ENCODE measurements around the gene AUTS2. TPM values are rescaled to one million over a fixed set of nuclear protein-coding genes. Genes with fewer than 3 reads are reported as not detected.
"Not testable (repeated sequence)": the region's sequence is repeated elsewhere in the genome, so short reads cannot be mapped to it uniquely, and the experiment has no call there.

The AUTS2 gene
- total RNA-seq, 1 experiment from 2014 or later = 7.4 TPM

DNA sequence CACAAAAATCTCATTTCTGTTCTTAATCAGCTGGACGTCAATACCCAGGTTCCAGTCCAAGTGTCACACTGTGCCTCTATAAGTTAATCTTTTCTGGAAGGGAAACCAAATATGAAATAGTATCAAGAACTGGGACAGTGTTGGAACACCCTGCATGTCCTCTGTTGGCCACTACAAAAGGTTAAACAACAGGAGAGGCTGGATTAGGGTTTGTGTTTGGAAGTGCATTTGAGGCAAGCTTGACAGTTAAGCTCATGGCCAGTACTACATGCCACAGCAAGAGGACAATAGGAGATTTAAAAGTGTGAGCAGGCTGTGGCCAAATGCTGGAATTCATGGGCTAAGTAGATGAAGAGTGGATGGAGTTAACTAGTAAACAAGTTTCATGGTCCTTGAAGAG, 751.5 kb downstream of the AUTS2 start:
- DNase-seq (ENCODE audit: extremely low read depth, low read depth) = no peak

DNA sequence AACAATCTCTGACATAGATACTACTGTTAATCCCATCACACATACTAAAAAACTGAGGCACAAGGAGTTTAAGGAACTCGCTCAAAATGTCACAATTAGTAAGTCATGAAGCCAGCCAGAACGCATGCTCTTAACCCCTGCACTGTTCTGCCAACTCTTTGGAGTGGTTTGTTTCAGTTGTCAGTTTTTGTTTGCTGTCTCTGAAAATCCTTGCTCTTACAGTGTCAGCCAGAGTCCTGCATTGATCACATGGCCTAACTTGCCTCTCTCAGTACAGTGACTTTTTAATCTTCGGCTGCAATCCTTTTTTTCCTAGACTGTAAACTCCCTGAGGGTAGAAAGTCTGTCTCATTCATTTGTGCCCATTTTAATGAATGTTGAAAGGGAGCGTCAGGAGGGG, 753.8 kb downstream of the AUTS2 start:
- no peak for DNase-seq (ENCODE audit: extremely low read depth, low read depth)

DNA sequence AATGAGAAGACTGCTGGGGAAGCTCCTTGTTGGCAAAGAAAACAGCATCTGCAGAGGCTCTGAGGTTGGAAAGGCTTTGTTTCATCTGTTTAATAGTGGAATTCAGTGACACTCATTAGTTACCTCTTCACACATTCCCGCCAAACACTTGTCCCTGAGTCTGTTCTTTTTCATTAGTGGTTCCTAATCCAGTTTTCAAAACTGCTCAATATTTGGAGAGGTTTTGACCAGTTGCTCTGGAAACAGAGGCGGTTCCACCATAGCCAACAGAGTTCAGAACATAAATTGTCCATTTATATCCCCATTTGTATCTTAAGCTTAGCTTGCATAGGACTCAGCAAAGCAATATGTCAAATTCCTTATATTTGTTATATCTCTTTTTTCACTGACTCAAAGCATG, 754.6 kb downstream of the AUTS2 start:
- no peak for DNase-seq (ENCODE audit: extremely low read depth, low read depth)

DNA sequence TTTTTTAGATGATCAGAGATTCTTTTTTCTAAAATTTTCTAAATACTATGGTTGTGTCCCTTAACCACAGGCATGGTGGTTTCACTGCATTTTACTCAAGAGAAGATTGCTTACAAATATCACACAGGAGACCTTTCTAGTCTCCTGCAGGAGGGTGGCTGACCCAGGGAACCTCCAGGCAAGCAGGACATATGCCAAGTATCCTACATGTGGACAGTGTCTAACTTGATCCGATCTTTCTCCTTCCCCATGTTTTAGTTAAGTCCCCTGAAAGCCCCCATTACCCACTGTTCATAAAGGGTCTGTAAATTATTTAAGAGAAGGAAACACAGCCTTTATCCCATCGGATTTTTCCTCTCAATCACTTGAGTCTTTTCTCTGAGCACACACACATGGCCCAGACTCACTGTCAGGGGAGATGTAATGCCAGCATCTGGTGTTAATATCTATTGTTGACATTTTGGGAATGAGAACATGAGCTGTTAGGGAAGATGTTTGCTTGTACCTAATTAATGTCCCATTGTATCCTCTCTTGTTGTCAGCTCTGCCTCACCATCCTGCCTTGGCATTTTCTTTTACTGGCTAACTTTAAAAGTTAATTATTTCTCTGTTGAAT, 755.2 kb downstream of the AUTS2 start:
- no peak for DNase-seq (ENCODE audit: extremely low read depth, low read depth)

DNA sequence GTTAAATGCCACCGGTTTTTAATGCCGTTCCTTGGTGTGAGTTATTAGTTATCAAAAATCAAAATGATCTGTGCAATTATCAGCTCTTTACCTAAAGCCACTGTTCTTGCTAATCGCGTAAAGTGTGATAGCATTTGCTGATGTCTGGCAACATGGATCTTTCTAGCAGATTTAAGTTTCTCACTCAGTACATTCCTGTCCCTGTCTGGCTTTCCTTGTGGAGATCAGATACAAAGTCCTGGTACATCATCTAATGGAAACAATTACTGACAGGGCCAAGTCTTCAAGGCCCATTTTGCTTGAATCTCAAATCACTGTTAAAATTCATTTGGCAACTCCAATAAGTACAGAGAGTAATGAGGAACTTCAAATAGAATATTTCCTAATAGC, 755.7 kb downstream of the AUTS2 start:
- DNase-seq (ENCODE audit: extremely low read depth, low read depth) = no peak

DNA sequence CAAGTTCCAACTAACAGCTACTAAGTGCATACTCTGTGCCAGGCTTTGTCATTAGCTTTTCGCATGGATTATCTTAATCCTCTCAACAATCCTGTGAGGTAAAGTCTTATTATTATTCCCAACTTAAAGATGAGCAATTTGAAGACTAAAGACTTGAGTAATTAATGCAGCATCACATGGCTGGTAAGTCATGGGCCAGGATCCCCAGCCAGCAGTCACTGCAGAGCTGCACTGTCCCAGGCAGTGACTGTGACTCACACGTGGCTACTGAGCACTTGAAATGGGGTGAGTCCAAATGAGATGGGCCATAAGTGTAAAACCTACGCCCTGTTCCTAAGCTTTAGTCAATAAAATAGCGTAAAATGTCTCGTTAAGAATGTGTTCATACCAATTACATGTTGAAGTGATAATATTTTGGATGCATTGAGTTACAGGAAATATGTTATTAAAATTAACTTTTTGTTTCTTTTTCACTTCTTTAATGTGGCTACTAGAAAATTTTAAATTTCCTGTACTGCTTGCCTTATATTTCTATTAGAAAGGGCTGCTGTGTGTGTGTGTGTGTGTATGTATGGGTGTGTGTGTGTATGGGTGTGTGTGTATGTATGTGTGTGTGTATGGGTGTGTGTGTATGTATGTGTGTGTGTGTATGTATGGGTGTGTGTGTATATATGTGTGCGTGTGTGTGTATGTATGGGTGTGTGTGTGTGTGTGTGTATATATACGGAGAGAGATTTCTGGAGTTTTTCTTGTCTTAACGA, 756.3 kb downstream of the AUTS2 start:
- no peak for DNase-seq (ENCODE audit: extremely low read depth, low read depth)

DNA sequence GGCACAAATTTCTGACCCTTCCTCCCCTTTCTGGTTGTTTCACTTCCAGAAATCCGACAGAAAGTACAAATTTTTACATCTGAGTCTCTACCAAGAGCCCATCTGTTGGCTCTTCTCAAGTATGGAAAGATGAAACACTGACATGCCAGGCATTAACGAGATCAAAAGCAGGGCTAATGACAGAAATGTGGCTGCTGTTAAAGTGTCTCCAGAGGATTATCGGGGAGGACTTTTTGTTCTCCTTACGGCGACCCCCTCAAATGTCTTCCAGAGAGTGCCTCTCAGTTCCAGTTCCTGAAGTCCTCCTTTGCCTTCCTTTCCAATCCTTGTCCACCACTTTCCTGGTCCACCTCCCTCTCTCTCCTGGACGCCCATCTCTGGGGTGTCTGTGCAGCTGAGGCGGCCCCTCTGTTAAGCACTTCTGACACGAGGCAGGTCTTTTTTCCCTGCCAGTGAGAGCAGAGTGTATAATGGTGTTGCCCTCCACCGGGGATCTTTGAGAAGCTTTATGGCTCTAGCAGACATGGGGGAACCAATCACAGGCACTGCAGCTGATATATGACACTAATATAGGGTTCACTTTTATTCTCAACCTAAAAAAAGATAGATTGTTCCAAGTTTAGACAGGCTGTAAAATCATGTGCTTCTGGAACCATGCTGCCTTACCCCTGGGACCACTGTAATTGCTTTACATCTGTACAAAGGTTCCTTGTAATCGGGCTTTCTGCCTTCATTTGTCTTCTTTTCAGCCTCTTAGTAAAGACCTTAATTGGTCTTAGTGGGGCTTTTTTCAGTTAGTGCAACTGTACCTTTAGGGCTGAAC, 757.1 kb downstream of the AUTS2 start:
- DNase-seq (ENCODE audit: extremely low read depth, low read depth) = no peak

DNA sequence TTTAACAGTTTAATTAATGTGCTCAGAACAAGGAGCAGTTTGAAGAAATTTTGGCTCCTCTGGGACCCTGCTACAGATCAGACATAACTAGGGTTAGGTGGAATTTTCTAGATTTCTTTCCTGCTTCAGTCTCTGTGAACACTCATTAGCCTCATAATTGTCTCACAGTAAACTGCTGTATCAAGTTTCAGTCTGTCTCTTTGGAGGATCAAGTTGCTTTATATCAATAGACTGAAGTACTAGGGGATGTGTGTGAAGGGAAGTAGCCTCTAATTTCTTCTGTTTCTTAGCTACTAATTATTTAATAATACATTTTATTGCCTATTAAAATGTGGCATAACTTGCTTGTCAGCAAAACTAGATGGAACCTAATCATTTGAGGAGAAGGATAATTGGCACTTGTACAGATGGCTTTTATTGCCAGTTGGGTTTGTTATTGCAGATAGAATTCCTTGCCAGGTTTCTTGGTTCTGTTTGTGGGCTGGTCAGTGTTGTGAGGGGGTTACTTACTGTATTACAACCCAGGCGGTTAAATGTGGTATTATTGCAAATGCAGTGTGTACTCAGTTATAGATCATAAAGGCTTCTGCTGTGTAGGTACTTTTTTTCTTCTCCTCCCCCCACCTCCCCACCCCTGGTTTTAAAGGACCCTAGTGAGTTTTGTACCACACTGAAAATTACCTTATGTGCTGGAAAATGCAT, 758.0 kb downstream of the AUTS2 start:
- no peak for DNase-seq (ENCODE audit: extremely low read depth, low read depth)

DNA sequence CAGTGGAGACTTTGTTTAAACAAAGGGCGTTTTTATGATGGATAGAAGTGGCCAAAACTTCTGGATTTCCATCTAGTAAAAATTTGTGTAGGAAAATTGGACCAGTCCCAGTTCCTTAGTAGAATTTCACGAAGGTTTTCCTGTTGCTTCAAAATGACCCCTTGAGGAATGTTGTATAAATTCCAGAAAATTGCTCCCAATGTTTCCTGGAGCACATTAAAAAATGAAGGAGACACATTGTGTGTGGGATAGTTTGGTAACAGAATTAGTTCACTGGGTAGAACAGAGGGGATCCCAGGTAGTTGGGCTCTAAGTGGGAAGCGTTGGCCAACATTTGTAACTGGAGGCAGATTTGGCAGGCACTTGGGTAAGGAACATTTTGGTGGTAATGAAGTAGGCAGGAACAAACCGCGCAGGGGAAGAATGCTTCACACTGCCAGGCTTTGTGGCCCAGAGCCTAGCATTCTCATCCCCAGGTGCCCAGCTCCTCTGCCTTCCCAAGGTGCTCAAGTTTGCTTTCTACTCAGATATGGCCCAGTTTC, 758.6 kb downstream of the AUTS2 start:
- no peak for DNase-seq (ENCODE audit: extremely low read depth, low read depth)

DNA sequence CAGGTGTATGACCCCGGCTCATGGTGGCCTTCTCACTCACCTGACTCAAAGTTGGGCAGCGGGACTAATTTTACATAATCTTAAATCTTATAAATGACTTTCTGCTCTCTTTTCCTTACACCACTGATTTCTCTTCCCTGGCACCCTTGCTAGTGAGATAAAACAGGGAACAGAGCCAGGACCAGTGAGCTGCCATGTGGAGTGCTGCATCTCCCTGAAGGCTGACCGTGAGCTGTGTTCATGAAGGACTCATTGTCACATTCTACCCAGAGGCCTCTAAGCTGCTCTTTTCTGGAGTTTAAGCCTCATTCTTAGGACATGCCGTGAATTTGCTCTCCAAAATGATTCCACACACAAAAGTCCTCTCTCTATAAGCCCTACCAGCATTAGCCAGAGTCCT, 762.3 kb downstream of the AUTS2 start:
- no peak for DNase-seq (ENCODE audit: extremely low read depth, low read depth)

DNA sequence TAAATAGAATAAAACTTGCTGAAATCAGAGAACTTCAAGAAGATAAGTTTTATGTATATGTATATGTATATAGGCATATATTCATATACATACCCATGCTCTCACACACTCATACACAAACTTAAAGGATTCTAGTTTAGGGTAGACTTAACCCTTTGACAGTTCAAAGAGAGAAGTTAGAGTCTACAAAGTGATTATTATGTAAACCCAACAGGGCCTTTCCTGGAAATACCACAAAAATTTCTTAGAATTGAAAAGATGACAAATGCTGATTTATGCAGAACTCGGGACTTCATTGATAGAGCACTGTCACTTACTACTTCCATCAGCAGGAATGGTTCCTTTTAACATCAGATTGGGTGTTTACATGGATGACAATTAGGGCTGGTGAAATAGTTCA, 763.5 kb downstream of the AUTS2 start:
- DNase-seq (ENCODE audit: extremely low read depth, low read depth) = no peak

DNA sequence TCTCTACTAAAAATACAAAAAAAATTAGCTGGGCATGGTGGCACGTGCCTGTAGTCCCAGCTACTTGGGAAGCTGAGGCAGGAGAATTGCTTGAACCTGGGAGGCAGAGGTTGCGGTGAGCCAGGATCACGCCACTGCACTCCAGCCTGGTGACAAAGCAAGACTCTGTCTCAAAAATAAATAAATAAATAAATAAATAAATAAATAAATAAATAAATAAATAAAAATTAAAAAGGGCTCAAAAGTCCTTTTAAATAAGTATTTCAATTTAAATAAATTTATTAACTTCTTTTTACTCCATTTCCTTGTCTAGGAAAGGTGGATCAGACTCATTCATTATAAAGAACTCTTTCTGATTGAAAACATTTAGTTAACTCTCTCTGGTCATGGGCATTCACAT, 766.1 kb downstream of the AUTS2 start:
- not testable (repeated sequence) for DNase-seq (ENCODE audit: extremely low read depth, low read depth)

DNA sequence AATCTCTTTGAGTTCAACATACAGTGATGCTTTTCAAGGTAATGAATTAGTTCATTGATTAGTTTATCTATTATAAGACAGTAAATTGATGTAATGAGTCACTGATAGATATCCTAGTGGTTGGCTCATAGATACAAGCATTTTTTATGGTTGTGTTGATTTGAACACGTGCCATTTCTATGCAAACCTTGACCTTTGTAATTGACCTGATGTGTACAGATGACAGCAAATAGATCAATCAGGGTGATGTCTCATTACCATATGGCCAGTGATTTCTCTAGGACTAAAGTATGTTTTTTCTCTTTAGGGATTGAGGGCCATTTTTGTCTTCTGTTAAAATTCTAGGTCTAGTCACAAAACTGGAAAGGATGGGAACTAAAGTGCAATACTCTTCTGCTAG, 773.4 kb downstream of the AUTS2 start:
- DNase-seq (ENCODE audit: extremely low read depth, low read depth) = no peak

DNA sequence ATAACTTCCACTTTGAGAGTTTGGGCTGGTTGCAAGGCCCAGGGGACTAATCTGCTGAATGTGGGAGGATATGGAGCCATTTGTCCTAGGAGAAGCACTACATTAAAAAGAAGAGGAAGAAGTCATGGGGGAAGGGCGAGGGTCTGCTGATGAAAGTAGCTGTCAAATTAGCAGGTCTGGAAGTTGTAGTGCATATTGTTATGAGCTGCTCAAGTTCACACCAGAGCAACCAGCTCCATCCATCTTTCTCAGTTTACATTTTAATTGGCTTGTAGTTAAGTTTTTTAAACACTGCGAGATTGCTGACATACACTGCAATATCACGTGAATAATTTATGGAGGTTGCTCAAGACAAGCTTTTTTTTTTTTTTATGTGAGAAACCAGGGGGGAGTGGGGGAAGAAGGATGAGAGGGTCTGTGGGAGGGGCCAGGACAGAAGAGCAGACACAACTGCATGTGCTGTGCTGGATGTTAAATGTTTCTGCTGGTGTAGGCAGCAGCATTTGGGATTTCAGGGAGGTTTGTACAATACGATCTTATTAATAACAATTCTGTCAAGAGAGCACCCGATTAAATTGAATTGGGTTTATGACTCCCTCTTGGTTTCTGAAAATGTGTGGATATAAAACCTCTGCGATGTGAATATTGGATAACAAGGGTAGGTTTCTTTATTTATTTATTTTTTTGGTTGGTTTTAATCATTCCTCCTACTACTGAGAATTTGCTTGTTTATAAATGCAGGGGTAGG, 774.7 kb downstream of the AUTS2 start:
- DNase-seq (ENCODE audit: extremely low read depth, low read depth) = no peak

DNA sequence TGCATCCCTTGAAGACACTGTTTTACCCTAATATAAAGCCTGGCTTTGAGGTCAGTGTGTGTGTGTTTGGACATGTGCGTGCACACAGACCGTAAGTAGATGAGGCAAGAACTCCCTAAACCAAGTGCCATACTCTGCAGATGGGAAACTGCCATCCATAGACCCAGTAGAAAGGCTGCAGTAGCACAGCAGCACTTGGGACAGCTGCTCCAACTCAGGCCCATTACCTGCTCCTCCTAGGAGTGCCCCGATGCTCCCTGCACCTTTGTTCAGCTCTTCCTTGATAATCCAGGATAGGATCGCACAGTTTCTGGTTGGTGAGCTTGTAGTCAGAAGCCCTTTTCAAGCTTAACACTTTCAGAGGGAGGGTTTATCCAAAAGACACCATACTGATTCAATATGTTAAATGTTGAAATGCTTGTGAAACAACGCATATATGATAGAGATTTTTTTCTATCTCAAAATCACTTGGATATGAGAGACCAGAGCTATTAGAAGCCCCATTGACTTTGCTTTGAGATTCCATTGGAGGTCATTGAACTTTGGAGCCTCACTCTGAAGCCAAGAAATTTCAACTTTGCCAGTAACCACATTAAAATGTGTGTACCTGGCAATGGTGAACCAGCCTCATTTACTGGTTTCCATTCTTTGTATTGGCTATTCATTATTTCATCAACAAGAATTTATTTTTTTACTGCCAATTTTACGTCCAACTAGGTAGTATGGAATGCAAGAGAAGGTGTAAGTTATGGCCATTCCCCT, 776.7 kb downstream of the AUTS2 start:
- no peak for DNase-seq (ENCODE audit: extremely low read depth, low read depth)

DNA sequence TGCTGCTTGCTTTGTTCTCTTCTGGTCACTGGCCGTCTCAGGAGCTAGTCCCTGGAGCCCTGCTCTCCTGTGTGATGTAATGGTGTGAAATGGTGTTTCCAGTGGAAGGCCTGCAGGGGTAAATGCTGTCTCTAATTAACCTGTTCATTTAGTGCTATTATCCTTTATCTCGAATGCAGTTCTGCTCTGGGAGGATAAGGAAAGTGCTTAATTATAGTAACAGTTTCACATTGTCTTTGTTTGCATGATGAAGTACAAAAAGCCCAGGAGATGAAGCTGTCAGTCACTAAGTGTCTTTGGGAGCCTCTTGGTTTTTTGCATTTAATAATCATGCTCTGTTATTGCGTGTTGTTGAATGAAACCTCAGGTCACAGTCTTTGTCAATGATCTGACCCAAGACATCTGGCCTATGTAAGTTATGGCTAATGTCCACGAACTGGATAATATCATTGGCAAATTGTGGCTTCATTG, 778.3 kb downstream of the AUTS2 start:
- DNase-seq (ENCODE audit: extremely low read depth, low read depth) = peak; percentile 20

DNA sequence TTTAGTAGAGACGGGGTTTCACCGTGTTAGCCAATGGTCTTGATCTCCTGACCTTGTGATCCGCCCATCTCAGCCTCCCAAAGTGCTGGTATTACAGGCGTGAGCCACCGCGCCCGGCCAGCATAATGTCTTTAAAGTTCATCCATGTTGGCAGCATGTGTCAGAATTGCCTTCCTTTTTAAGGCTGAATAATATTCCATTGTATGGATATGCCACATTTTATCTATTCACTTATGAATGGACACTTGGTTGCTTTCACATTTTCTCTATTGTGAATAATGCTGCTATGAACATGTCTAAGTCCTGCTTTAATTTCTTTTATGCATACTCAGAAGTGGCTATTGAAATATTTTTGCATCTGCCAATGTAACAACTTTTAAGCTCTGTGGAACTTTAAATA, 779.7 kb downstream of the AUTS2 start:
- no peak for DNase-seq (ENCODE audit: extremely low read depth, low read depth)

DNA sequence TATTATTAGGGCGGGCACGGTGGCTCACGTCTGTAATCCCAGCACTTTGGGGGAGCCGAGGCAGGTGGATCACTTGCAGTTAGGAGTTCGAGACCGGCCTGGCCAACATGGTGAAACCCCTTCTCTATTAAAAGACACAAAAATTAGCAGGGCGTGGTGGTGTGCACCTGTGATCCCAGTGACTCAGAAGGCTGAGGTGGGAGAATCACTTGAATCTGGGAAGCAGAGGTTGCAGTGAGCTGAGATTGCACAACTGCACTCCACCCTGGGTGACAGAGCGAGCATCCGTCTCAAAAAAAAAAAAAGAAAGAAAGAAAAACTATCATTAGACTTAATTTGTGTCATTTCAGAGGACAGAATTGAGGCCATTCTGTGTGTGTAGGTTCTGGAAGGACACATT, 780.9 kb downstream of the AUTS2 start:
- no peak for DNase-seq (ENCODE audit: extremely low read depth, low read depth)

DNA sequence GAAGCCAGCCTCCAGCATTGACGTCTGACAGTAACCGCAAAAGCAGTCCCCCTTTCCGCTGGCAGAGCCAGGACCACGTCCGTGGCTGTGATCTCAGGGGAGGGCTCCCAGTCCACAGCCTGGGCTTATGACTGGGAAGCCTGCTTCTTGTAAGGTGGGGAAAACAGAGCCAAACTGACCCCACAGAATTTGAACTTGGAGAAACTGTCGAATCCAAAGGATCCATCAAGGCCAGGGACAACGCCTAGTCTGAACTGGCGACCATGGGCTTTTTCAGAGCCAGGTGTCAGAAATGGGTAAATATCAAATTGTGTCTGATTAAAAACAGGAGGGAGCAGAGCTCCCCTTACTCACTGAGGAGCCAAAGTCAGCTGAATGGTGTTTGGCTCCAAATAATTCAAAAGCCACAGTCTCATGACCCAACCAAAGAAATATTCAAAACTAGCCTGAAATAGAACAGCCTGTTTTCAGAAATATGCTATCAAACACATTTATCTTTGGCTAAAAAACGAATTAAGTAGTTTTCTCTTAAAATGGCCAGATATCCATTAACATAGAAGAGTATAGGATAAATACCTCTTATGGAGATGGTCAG, 782.2 kb downstream of the AUTS2 start:
- DNase-seq (ENCODE audit: extremely low read depth, low read depth) = no peak

Data from NCI-H460 (cell line).